Superior temporal gyrus (tissue), 1 donor: Measurements from ENCODE around the gene STOX2.

ENCODE experiments used
- DNase-seq: peaks from one replicate; pipeline ENCODE4 v3.0.0-alpha.2; 2016; ENCODE audit errors: extremely low spot score

Gene STOX2

GRCh38 chr4:183986971-183987946, 82.2 kb downstream of the STOX2 start:
- DNase-seq: peak; percentile 80

- DNase-seq: peak; percentile 85
These were observed 82.9 kb downstream of the STOX2 start for GRCh38 chr4:183987987-183988392.

- DNase-seq: no peak
These were observed 83.8 kb downstream of the STOX2 start for GRCh38 chr4:183988874-183989273.

- DNase-seq: no peak
These were observed 84.4 kb downstream of the STOX2 start for GRCh38 chr4:183989461-183989860.

GRCh38 chr4:183989931-183990330, 84.8 kb downstream of the STOX2 start:
- DNase-seq: no peak

GRCh38 chr4:183993676-183994075, 88.6 kb downstream of the STOX2 start:
- no peak for DNase-seq

- DNase-seq: no peak
These were observed 90.5 kb downstream of the STOX2 start for GRCh38 chr4:183995570-183995969.

GRCh38 chr4:183996868-183997267, 91.8 kb downstream of the STOX2 start:
- DNase-seq: no peak

- no peak for DNase-seq
These were observed 94.3 kb downstream of the STOX2 start for GRCh38 chr4:183999435-183999834.

GRCh38 chr4:184000457-184001396, 95.6 kb downstream of the STOX2 start:
- DNase-seq: no peak

GRCh38 chr4:184003433-184003832, 98.3 kb downstream of the STOX2 start:
- no peak for DNase-seq

GRCh38 chr4:184007891-184008290, 102.8 kb downstream of the STOX2 start:
- no peak for DNase-seq

GRCh38 chr4:184010696-184011095, 105.6 kb downstream of the STOX2 start:
- DNase-seq: no peak

- DNase-seq: no peak
These were observed 106.8 kb downstream of the STOX2 start for GRCh38 chr4:184011826-184012380.

GRCh38 chr4:184012937-184013336, 107.8 kb downstream of the STOX2 start:
- no peak for DNase-seq

GRCh38 chr4:184014301-184014700, 109.2 kb downstream of the STOX2 start:
- DNase-seq: no peak

- DNase-seq: peak; percentile 48
These were observed 111.9 kb downstream of the STOX2 start for GRCh38 chr4:184016759-184017668.

- no peak for DNase-seq
These were observed 114.0 kb downstream of the STOX2 start for GRCh38 chr4:184019076-184019475.

- DNase-seq: no peak
These were observed 114.8 kb downstream of the STOX2 start for GRCh38 chr4:184019667-184020623.

- DNase-seq: no peak
These were observed 116.3 kb downstream of the STOX2 start for GRCh38 chr4:184021389-184021788.
